HK-2 (cell line): ENCODE results near the gene RAPGEF5.

Experiments
- DNase-seq: peaks from one replicate; pipeline ENCODE4 v3.0.0-alpha.2; 2018; ENCODE audit not compliant: unreplicated experiment

RAPGEF5 gene

DNA sequence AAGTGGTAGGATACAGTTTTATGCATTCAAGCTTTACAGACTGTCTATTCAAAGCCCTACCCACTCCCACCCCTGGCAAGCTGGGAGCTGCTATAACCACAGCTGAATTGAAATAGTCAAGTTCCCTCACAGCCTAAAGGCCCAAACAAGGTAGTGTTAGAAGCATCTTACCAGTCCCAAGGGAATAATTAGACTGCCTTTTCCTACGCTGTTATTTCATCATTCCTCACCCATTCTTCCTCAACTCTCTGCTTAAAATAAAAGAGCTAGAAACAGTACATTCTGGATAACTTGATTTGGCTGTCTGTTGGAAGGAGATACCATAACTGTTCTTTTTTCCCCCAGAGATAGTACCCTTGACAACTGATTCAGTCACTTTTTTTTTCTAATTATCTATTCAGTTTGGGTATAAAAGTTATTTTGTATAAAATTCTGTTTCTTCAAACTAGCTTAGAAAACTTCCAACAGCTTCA is 54.0 kb downstream of the RAPGEF5 start:
- no peak for DNase-seq

DNA sequence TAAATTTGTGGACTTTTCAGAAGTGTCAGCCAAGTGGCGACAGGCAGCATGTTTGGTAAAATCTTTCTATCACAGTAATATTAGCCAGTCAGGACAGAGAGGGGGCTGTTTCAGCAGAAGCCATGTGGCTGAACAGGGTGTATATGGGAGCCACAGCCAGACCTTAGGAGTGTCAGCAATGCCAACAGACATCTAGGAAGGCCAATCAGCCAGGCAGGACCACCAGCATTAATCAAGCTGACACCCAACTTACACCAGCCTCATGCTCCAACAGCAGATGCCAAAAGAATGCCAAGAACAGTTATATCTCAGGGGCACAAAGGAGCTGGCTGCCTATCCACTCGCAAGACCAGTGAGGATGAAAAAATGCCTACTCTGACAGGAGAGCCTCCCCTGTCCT is 54.8 kb downstream of the RAPGEF5 start:
- DNase-seq, result no peak

DNA sequence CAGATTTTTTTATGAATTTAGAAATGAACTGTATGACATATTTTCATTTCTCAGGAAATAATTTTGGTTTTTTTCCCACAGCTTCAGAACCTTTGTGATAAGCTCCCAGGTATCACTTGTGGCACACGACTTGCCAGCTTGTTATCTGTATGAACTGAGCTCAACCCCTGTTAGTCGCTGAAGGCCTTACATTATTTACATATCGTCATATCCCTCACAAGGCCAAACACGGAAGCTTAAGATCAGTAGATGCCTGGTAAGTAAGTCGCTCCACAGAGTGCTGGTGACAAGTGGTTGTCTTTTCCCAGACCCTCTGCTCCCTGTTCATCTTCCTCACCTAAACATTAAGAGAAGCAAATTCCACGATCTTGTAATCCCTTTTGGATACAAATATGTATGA is 55.2 kb downstream of the RAPGEF5 start:
- no peak for DNase-seq

DNA sequence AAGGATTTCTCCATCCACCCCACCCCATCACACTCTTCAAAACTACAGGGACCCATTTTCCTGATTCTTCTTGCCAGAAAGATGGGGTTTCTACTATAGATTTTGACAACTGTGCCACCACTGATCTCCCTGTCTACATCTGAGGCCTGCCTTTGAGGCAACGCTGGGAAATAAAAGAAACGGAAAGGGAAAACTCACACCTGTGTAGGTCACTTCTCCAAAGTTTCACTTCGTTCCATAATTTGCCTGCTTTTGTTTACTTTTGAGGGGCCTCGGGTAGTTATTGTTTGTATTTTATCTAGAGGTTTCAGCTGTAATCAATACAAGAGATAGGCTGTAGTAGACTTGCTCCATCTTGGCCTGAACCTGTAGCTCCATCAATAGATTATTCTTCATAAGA is 56.1 kb downstream of the RAPGEF5 start:
- DNase-seq, result no peak

DNA sequence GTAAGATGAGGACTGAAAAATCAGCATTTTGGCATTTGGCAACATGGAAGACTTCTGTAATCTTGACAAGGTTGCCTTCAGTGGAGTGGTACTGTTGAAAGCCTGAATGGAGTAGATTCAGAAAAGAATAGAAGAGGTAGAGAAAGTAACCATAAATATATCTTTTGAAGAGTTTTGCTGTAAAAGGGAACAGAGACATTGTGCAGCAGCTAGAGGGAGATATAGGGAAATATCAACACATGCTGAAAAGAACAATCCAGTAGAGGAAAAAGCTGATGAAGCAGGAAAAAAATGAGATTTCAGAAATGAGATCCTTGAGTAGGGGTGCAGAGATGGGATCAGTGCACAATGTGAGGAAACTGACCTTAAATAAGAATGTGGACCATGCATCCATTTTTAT is 60.0 kb downstream of the RAPGEF5 start:
- DNase-seq, result no peak

DNA sequence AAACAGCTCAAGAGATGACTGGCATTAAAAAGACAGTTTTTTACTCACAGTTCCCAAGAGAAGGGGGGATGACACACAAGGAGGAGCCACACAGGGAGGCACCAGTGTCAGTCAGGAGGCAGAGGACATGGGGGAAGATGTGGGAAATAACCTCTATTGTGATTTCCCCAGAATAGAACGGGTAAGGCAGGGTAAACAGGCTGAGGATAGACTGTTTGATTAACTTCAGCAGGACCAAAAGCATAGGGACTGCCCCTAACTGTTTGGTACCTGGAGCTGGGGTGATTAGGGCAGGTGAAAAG is 60.7 kb downstream of the RAPGEF5 start:
- DNase-seq, result no peak

DNA sequence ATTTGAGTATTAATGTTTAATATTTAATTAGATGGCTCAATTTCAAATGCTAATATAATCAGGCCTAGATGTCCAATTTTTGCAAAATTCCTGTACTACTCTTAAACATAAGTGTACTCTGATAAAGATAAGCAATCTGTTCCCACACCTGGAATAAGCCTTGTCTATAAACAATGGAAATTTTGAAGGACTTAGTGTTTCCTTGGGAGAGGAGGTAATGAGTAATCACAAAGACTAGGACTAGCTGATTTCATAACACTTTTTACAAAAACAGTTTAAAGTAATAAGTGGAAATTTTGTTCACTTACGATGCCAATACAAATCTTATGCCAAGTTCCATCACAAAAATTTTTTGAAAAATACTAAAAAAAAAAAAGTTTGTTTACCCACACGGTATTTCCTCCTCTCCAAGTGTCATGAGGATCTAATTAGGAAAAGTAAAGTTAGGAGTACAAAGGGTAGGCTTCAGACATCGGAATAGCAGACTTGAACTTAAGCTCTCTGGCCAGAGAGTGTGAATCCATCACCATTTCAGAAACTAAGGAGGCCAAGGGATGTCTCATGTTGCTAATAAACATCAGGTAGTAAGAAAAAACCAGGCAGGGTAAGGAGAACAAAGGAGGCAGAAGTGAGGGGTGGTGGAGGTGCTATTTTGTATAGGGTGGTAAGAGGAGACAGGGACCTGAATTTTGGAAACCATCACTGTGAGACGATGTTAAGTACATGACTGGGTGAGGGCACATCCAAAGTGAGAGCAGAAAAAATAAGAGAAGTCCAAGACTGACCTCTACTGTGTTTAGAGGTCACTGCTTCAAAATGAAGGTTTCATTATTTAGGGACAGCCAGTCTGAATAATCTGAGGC is 61.3 kb downstream of the RAPGEF5 start:
- DNase-seq, result no peak

DNA sequence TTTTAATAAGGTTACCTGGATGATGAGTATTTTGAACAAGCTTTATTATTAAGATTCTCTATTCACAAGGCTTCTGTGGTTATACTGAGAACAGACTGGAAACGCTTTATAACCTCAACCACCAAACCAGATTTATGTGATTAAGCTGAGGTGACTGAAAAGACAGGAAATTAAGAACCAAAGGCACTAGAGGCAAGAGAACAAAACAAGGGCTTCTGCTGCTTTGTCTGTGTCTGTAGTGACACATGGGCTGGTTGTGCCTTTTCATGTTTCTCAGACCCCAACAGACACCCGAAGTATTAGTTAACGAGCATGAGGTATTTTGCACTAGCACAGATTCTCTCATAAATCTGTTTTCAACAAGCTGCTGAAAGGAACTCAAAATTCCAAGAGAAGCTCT is 64.4 kb downstream of the RAPGEF5 start:
- DNase-seq, result no peak

DNA sequence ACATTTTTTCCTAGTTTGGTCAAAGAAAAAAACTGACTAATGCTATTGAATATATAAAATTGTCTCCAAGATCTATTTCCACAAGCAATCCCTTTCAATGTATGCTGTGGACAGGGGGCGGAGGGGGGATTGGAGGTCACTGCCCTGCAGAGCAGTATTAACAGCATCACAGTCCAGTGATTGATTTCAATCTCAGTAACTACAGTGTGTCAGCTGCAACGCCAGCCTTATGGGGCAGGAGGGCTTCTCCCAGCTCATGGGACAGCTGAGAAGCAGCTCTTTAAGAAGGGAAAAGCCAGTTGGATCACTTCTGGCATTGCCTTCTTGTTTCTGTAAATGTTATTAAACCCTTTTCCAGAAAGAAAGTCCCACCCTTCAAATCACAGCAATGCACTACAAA is 65.0 kb downstream of the RAPGEF5 start:
- no peak for DNase-seq

DNA sequence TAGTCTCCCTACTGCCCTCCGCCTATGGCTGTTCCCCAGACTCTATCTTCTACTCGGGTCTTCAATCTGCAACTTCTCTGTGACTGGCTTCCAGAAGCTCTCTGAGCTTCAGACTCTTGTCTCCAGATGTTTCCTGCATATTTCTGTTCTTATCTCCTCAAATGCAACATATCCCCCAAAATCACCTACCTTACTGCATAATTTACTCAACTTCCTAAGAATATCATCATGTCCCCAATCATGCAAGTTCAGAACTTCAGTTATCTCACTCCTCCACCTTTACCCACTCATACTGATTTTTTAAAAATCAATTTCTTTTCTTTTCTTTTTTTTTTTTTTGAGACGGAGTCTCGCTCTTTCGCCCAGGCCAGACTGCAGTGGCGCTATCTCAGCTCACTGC is 68.8 kb downstream of the RAPGEF5 start:
- no peak for DNase-seq

DNA sequence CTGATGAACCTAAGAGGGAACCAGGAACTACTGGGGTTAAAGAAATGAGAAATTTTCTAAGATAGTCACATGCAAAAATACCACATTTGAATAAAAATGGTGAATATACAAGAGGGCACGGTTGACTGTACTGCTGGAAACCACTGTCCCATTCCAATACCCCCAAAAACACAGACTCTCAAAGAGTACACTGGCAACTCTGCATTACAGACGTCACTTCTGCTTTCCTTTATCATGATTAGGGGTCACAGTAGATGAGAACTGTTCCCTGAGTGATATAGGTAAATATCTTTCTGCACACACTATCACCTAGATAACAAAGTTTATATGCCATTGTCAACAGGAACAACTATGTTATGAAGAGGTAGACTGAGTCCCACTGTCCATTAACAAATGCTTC is 69.5 kb downstream of the RAPGEF5 start:
- DNase-seq, result no peak

DNA sequence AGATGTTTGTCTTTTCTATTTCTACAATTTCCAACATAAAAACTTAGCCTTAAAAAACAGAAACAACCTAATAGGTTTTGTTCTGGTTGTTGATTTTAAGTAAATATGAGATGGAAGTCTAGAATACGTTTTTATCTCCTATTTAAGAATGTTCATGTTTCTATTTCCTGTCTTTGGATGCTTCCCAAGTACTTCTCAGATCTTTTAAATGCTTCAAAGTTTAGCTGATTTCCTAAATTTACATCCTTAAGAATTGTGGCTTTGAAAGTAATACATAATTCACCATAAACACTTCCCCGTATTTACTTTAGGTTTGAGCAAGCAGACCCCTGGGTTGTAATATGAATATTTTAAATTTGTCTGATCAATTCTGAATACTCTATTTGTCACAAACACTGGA is 70.5 kb downstream of the RAPGEF5 start:
- DNase-seq, result no peak

DNA sequence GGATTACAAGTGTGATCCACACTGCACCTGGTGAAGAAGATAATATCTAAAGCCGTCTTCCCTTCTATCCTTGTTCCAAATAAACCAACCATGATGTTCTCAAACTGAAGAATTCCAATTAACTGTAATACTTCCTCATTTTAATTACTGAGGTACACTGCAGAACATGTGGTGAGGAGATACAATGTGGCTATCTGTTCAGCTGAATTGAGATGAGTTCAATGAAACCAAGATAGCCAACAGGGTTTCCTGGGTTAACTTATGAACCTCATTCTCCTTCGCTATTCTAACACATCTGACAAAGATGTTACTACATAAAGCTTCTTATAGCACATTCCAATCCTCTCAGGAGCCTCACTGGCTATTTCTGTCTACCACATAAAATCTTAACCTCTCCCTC is 75.5 kb downstream of the RAPGEF5 start:
- no peak for DNase-seq

DNA sequence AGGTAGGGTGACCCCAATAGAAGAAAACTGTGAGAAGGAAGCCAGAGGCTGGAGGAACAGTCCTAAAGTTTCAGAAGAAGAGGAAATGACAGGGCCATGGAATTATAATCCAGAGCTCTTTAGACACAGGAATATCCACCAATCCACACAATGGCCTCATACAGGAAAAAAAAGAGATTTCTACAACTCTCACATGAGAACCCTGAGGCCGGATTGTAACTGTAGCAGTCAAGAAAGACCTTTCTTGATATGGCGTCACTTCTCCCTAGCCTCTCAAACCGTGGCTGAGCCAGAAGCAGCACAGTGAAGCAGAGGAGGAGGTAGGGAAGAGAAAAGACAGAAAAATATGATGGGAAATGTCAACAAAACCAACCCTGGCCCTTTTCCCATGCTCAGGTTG is 76.9 kb downstream of the RAPGEF5 start:
- no peak for DNase-seq

DNA sequence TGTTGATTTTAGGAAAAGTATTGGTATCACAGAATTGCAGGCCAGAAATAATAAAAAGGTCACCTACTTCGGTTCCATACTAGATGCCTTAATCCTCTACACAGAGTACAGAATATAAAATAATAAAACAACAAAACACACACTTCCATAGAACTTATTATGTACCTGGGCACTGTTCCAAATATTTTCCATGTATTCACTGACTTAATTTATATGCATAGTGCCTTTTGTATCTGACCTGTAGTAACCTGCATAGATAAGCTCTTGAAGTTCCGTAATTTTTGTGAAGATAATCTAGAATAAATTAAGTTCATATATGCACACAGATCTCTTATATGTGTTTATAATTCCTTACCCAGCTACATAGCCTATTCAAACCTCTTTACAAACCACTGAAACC is 78.3 kb downstream of the RAPGEF5 start:
- no peak for DNase-seq

DNA sequence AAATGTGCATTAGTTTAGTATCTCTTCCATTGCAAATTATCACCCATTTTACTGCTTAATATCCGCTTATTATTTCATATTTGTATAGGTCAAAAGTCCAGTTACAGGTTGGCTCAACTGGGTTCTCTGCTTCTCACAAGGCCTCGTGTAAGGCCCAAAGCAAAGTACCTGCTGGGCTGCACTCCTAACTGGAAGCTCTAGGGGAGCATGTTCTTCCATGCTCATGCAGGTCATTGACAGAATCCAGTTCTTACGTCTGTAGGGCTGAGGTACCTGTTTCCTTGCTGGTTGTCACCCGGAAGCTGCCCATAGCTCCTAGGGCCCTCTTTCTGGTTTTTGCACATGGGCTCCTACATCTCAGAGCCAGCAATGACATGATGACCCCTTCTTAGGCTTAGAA is 79.6 kb downstream of the RAPGEF5 start:
- DNase-seq, result no peak

DNA sequence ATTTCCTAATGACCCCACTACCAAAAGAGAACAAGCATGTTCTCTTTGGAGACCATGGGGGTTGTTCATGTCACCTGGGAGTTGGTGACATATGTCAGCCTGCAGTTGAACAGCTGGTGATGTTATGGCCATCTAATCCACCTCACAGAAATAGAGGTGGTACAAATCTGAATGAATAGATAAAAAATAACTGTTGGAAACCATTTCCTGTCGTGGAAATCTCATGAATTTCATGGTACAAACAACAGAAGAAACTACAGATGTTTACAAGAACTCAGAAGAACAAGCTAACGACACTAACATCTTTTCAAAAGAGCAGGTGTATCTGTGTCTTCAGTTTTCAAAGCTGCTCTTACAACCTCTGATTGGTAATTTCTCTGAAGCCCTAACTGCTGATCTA is 81.3 kb downstream of the RAPGEF5 start:
- DNase-seq, result no peak

DNA sequence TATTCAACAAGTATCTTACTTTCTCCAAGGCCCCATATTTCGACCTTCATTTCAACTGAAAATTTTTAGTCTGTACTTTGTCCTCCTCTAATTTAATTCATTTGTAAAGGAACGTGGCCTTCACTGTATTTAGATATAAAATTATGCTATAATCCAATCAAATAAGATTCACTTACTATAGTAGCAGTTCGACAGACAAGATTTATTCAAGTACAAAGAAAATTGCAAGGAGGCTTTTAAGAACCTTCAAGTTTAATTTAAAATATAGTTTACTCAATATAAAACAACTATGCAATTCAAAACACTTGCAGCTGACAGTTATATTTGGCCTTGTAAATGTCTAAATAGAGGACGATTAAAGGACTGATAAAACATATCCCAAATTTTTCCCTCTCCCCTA is 85.6 kb downstream of the RAPGEF5 start:
- no peak for DNase-seq

DNA sequence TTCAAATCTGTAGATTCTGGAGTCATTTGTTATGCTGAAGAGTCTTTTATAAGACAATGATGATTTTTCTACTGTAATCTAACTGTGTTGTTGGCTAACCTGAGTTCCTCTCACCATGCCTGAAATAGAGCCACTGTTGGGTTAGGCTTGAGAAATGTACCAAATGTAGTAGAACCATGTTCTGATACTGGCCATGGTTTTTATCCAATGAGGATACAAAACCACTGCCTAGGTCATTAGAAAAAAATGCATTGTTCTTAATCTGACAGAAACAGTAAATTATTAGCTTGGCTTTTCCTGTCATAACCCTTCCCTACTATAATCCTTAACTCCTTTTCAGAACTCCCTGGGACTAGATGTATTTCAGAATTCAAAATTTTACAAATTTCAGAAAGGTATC is 86.6 kb downstream of the RAPGEF5 start:
- no peak for DNase-seq

DNA sequence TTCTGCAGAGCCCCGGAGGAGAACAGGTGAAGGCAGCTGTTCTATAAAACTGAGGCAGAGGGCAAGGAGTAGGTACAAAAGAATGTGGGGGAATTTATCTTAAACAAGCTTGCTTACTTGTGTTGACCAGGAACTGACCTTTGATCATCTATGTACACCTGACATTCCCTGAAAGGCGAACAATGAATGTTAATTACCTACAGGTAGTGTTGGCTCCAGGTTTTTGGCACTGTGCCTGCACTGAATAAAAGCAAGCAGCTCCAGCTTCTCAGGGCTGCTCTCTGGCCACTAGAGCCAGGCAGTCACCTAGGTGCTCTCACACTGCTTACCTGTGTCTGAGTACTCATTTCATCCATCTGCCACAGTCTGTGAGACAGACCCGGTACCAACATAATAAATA is 87.0 kb downstream of the RAPGEF5 start:
- DNase-seq, result no peak

DNA sequence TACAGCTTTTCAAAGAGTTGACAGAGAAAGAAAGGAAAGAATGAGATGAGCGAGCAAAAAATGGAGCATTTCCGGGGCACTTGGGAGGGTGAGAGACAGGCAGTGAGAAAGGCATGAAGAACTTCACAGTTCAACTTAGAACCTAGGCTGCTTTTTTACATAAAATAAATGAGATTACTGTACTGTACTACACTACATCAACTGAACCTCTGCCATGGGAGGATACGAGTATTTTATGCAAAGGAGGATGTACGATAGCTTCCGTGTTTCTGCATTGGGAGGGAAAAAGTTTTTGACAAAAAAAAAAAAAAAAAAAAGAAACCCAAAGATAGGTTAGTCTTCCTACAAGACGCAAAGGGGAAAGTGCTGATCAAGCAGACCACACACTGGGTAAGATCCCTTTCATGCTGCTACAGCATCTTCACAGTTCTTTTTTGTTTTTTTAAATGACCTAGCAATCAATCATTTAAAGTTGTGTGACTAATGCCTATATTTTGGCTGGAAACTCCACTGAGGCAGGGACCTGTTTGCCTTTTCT is 88.0 kb downstream of the RAPGEF5 start:
- no peak for DNase-seq

DNA sequence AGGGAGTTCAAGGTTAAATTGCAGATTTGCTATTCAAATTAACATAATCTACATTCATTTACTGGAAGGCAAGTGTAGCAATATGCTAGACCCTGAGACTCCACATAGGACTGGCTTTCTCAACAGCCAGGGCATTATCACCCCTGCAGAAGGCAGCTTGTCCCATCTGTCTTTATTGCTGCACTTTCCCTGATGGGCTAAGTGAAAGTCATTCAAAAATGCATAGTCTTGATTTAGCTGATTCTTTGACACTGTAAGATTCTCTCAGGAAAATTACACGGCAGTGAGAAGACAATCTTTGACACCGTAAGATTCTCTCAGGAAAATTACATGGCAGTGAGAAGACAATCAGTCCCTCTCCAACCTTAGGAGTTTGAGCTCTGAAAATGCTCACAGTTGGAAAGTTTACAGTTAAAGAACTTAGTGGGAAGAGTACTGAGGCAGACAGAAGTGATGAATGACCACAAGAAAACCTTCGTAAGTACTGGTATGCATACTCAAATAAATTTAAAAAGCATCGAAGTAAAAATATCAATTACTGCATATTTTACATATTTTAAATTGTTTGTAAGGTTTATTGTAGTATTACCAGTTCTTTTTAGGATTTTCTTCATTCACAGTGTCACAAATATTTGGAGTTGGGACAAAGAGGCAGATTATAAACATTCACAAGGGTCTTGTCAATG is 88.9 kb downstream of the RAPGEF5 start:
- DNase-seq, result no peak

DNA sequence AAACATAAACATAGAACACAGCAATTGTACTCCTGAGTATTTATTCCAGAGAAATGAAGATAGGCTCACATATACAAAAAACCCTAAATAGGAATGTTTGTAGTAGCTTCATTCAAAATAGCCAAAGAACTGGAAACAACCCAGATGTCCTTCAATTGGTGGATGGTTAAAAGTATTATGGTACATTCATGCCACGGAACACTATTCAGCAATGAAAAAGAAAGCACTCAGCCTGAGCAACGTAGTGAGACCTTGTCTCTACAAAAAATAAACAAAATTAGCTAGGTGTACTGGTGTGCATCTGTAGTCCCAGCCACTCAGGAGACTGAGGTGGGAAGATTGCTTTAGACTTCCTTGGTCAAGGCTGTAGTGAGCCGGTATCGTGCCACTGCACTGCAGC is 94.4 kb downstream of the RAPGEF5 start:
- no peak for DNase-seq
